Tibial nerve (tissue), 4 donors: ENCODE results near the gene ACAA1.

Experiments used
- CTCF ChIP-seq, 5 experiments: fragments of 200-600 bp in 3 of 5; fragments of 450-650 bp in 2 of 5; sonication (generic) in 3 of 5; IDR thresholded peaks; one replicate each; pipeline ENCODE4 v1.5.1; 2016 to 2019; ENCODE audit warnings: antibody characterized with exemption in 5 of 5, mild to moderate bottlenecking in 3 of 5, moderate library complexity in 2 of 5
- EP300 ChIP-seq, 2 donors: sonication (generic); formaldehyde crosslinking; IDR thresholded peaks; one replicate each; pipeline ENCODE4 v1.6.1; 2017; ENCODE audit warnings: antibody characterized with exemption in 2 of 2, mild to moderate bottlenecking in 1 of 2

- TF ChIP-seq CTCF (IDR thresholded peaks at IDR 0.05) (no peak), EP300 (IDR thresholded peaks at IDR 0.05) (no peak)
These were observed 15.7 kb upstream of the ACAA1 start for GRCh38 chr3:38152609-38153008.
